Naive thymus-derived CD8-positive, alpha-beta T cell (primary cell): Measurements from ENCODE around the gene SHISAL1. TPM values are rescaled to one million over a fixed set of nuclear protein-coding genes. Genes with fewer than 3 reads are reported as not detected.

Source experiments
- ATAC-seq, 2 donors: fragments of 150-1000 bp; cut with Tn5 transposase in 1 of 2; sonication (Bioruptor Pico), chemical (Tn5 transposase) in 1 of 2; 1 replicate in 1 of 2; 2 replicates in 1 of 2; pipeline ENCODE4 v1.10.0; 2021; ENCODE audit warnings: mild to moderate bottlenecking in 2 of 2, moderate library complexity in 2 of 2
- POLR2A ChIA-PET: fragments of 350-600 bp; sonication (Branson Sonifier 250); formaldehyde crosslinking; loops from one replicate; lab custom pipeline; 2021; ENCODE audit warnings: antibody characterized with exemption; lab: Charles Lee
- DNase-seq, 10 donors: peaks; one replicate each; pipeline versions ENCODE4 v3.0.0 to v3.0.0-alpha.2; 2020 to 2022
- H3K27ac Mint-ChIP-seq, 10 donors: one replicate each; pipeline ENCODE4 v1.8.0; 2020 to 2022; ENCODE audit warnings: mild to moderate bottlenecking in 10 of 10, mixed read lengths in 10 of 10, moderate library complexity in 4 of 10, inconsistent platforms in 1 of 10
- H3K27me3 Mint-ChIP-seq, 5 donors: one replicate each; pipeline ENCODE4 v1.8.0; 2021 to 2022; ENCODE audit warnings: mixed read lengths in 5 of 5
- H3K36me3 Mint-ChIP-seq, 3 donors: one replicate each; pipeline ENCODE4 v1.8.0; 2020 to 2022; ENCODE audit warnings: mixed read lengths in 3 of 3, mild to moderate bottlenecking in 2 of 3, inconsistent platforms in 1 of 3
- H3K4me1 Mint-ChIP-seq, 4 donors: one replicate each; pipeline ENCODE4 v1.8.0; 2021 to 2022; ENCODE audit warnings: mixed read lengths in 4 of 4
- H3K4me3 Mint-ChIP-seq, 10 donors: one replicate each; pipeline ENCODE4 v1.8.0; 2020 to 2022; ENCODE audit warnings: mild to moderate bottlenecking in 10 of 10, mixed read lengths in 10 of 10, moderate library complexity in 6 of 10, inconsistent platforms in 1 of 10
- H3K9me3 Mint-ChIP-seq, 9 donors: one replicate each; pipeline ENCODE4 v1.8.0; 2020 to 2022; ENCODE audit warnings: mixed read lengths in 9 of 9, mild to moderate bottlenecking in 3 of 9, inconsistent platforms in 1 of 9, moderate library complexity in 1 of 9
- polyA plus RNA-seq, 3 donors: library from polyadenylated mRNA; unstranded; fragments of 300-500 nt; fragmentation: Illumina TruSeq; gene quantifications; one replicate each; pipeline ENCODE4 v1.2.3, GENCODE V29; 2021
- total RNA-seq, 8 experiments: library from RNA in 2 of 8; stranded (reverse) in 2 of 8; gene quantifications; one replicate each; pipeline ENCODE4 v1.2.3 and lab custom pipeline; 2021 to 2026

SHISAL1 gene
- total and polyA plus RNA-seq, 5 experiments from 2014 or later: not detected

DNA sequence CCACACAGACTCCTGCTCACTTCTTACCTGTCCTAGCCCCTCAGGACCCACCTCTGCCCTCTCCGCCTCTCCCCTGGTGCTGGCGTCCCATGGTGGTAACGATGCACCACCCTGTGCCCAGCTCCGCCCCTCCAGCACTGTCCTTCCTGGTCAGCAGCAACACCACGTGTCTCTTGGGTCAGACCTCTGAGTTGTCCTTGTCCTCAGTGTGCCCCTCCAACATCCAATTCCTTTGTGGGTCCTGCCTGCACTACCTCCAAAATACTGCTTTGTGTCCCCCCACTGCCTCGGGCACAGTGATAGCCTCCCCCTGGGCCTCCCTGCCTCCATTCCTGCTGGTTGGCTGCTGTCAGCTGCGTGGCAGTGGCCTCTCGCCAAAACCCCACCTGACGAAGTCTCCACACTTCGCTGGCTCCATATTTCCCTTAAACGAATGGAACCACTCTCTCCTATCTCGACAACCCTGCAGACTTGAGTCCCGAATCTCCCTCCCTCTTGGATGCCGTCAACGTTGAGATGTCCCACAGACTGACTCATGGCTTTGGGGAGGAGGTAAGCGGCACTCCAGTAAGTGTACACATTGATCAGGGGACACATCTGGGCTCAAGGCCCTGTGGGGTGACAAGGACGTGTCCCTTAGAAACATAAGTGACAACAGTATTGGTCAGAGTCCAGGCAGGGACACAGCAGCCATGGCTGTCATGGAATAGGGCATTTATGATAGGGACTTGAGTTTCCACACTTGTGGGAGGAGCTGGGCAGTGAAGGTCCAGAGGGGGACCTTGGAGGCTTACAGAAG is 42.8 kb downstream of the SHISAL1 start:
- POLR2A ChIA-PET: no interaction called here
- no peaks in the 10 kb centered on the region for H3K9me3 Mint-ChIP-seq

DNA sequence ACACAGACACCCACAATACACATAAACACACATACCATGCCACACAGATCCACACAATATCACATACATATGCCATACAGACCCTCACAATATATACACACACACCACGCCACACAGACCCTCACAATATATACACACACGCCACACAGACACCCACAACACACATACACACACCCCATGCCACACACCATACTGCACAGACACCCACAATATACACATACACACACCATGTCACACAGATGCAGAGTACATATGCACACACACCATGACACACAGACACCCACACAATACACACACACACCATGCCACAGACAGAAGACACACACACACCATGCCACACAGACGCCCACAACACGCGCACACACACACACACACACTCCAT is 43.6 kb downstream of the SHISAL1 start:
- H3K27ac Mint-ChIP-seq: no peak overlapping the region
- ATAC-seq (no peak), DNase-seq (no peak)
- H3K4me1 Mint-ChIP-seq: peaks cover 0 to 5% (median 1%) of the 10 kb centered on the region in 4 donors
- no peaks in the 10 kb centered on the region for H3K36me3 Mint-ChIP-seq
- H3K4me3 Mint-ChIP-seq: no peak overlapping the region
- H3K27me3 Mint-ChIP-seq: peaks cover 0 to 13% (median 6%) of the 10 kb centered on the region in 5 donors
- POLR2A ChIA-PET: no interaction called here
- H3K9me3 Mint-ChIP-seq: no peaks in the 10 kb centered on the region

More for the DNA sequence above, 42.8 kb downstream of the SHISAL1 start:
- Mint-ChIP-seq H3K4me1 (peaks cover 0 to 5% (median 1%) of the 10 kb centered on the region in 4 donors), H3K27ac (no peak overlapping the region), H3K36me3 (no peaks in the 10 kb centered on the region), H3K4me3 (no peak overlapping the region), H3K27me3 (peaks cover 0 to 13% (median 6%) of the 10 kb centered on the region in 5 donors)
- DNase-seq: peak in 1 of 10 donors; percentile 58
- ATAC-seq: no peak

- ATAC-seq (no peak), DNase-seq (no peak)
- Mint-ChIP-seq H3K27ac (no peak overlapping the region), H3K9me3 (no peaks in the 10 kb centered on the region), H3K36me3 (no peaks in the 10 kb centered on the region), H3K4me3 (no peak overlapping the region), H3K27me3 (peaks cover 0 to 13% (median 6%) of the 10 kb centered on the region in 5 donors), H3K4me1 (peaks cover 0 to 5% (median 1%) of the 10 kb centered on the region in 4 donors)
- POLR2A ChIA-PET: no interaction called here
Measured at GRCh38 chr22:44268431-44269116, 44.2 kb downstream of the SHISAL1 start.

- no peaks in the 10 kb centered on the region for H3K9me3 Mint-ChIP-seq
- no peak overlapping the region for H3K4me3 Mint-ChIP-seq
- peaks cover 0 to 5% (median 0%) of the 10 kb centered on the region in 4 donors for H3K4me1 Mint-ChIP-seq
- ATAC-seq (no peak), DNase-seq (no peak)
- H3K36me3 Mint-ChIP-seq: no peaks in the 10 kb centered on the region
- POLR2A ChIA-PET: no interaction called here
- peaks cover 0 to 13% (median 5%) of the 10 kb centered on the region in 5 donors for H3K27me3 Mint-ChIP-seq
- peak overlapping the region in 1 of 10 donors; percentile 33 for H3K27ac Mint-ChIP-seq
Measured at GRCh38 chr22:44267856-44268255, 44.9 kb downstream of the SHISAL1 start.

DNA sequence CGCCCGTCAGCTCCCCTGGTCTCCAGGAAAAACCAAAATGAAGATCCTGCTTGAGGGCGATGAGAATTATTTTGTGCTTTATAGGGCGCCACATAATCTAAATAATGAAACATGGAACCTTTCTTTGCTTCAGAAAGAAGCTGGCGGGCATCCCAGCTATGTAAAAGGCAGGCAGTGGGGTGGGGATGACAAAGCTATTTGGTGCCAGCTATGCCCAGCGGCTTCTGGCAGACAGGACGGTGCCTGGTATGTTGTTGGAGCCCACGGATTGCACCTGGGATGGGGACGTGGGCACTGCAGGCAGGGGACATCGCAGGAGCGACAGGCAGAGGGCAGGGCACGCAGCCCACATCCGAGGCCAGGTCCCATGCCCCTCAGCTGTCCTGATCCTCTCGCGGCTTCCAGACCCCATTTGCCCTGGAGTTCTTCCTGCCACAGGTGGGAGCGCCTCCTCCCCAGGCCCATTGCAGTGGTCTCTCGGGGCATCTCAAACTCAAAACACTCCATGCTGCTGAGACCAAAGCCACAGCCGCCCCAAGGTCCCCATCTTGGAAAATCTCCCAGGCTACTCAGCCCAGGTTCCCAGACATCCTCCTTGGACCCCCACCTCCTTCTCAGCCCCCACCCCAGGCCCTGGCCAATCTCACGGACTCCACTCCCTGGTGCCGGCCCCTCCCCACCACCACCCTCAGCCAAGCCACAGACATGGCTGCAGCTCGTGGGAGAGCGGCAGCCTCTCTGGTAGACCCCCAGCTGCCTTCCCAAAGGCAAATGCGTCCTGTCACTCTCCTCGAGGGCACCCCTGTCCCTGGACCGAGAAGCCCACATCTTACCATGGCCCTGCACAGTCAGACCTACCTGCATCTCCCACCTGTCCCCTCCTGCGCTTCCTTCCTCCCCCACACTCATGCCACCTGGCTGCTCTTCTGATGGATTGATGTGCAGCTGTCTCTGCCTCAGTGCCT is 45.7 kb downstream of the SHISAL1 start:
- Mint-ChIP-seq H3K4me3 (no peak overlapping the region), H3K27me3 (peaks cover 0 to 13% (median 5%) of the 10 kb centered on the region in 5 donors), H3K36me3 (no peaks in the 10 kb centered on the region), H3K4me1 (peaks cover 0 to 5% (median 0%) of the 10 kb centered on the region in 4 donors), H3K27ac (peak overlapping the region in 1 of 10 donors; percentile 35), H3K9me3 (no peaks in the 10 kb centered on the region)
- POLR2A ChIA-PET: no interaction called here
- DNase-seq: peak in 1 of 10 donors; percentile 18
- no peak for ATAC-seq

DNA sequence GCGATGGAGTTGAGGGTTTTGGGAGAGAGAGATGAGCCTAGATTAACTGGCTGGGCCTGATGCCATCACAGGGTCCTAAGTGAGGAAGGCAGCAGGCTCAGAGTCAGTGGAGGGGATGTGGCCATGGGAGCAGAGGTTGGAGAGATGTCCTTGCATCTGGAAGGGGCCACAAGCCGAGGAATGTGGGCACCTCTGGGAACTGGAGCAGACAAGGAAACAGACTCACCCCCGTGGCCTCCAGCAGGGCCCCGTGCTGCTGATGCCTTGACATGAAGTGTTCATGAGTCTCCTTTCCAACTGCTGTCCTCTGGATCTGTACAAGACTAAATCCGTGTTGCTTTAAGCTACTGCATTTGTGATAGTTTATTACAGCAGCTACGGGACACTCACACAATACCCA is 49.2 kb downstream of the SHISAL1 start:
- no peaks in the 10 kb centered on the region for H3K36me3 Mint-ChIP-seq
- peaks cover 0 to 8% (median 0%) of the 10 kb centered on the region in 5 donors for H3K27me3 Mint-ChIP-seq
- POLR2A ChIA-PET: no interaction called here

GRCh38 chr22:44261861-44262595 is 50.7 kb downstream of the SHISAL1 start:
- POLR2A ChIA-PET: no interaction called here
- no peaks in the 10 kb centered on the region for H3K36me3 Mint-ChIP-seq
- ATAC-seq (no peak), DNase-seq (peak in 1 of 10 donors; percentile 49)
- peaks cover 6 to 12% (median 7%) of the 10 kb centered on the region in 4 donors for H3K4me1 Mint-ChIP-seq
- H3K27me3 Mint-ChIP-seq: peaks cover 0 to 3% (median 0%) of the 10 kb centered on the region in 5 donors
- H3K4me3 Mint-ChIP-seq: no peak overlapping the region
- H3K9me3 Mint-ChIP-seq: no peaks in the 10 kb centered on the region
- peak overlapping the region in 1 of 10 donors; percentile 74 for H3K27ac Mint-ChIP-seq

More for the DNA sequence above, 49.2 kb downstream of the SHISAL1 start:
- H3K4me3 Mint-ChIP-seq: no peak overlapping the region
- peak overlapping the region in 1 of 10 donors; percentile 28 for H3K27ac Mint-ChIP-seq
- ATAC-seq (no peak), DNase-seq (peak in 1 of 10 donors; percentile 35)
- peaks cover 6 to 12% (median 7%) of the 10 kb centered on the region in 4 donors for H3K4me1 Mint-ChIP-seq
- H3K9me3 Mint-ChIP-seq: no peaks in the 10 kb centered on the region

DNA sequence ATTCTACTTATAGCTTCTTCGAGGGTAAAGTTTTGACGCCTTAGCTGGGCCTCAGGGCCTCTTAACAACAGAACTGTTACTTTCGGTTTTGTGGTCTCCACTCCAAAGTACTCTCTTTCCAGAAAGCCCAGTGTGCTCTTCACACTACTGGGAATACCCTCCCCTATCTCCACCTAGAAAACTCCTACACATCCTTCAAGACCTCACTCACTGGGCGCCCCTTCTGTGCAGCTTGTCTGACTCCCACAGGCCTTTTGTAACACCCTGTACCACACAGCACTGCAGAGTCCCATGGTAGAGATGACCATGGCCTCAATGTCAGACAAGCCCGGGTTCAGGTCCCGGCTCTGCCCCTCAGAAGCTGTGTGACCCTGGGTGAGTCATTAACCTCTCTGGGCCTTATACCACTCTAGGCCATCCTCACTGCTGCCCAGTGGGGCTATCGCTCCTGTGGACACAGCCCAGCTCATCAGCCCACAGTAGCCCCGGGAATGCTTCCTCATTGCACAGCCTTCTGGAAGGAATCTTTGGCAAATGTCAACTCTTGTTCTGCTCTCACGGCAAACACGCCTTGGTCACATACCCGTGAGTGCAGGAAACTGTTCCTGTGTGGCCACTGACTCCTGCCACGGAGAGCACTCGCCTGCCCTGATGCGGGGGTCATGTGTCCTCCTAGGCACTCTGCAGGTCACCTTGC is 51.4 kb downstream of the SHISAL1 start:
- POLR2A ChIA-PET: no interaction called here

GRCh38 chr22:44260216-44261035 is 52.3 kb downstream of the SHISAL1 start:
- peak overlapping the region in 1 of 10 donors; percentile 74 for H3K27ac Mint-ChIP-seq
- no peaks in the 10 kb centered on the region for H3K36me3 Mint-ChIP-seq
- peak in 2 of 10 donors; percentile 3 to 36 for DNase-seq
- peaks cover 0 to 12% (median 3%) of the 10 kb centered on the region in 5 donors for H3K27me3 Mint-ChIP-seq
- H3K4me1 Mint-ChIP-seq: peaks cover 6 to 12% (median 8%) of the 10 kb centered on the region in 4 donors
- no peak overlapping the region for H3K4me3 Mint-ChIP-seq
- ATAC-seq: no peak
- H3K9me3 Mint-ChIP-seq: no peaks in the 10 kb centered on the region
- POLR2A ChIA-PET: no interaction called here

More for the DNA sequence above, 51.4 kb downstream of the SHISAL1 start:
- ATAC-seq: no peak
- peak in 1 of 10 donors; percentile 8 for DNase-seq
- H3K27me3 Mint-ChIP-seq: peaks cover 0 to 4% (median 1%) of the 10 kb centered on the region in 5 donors
- H3K27ac Mint-ChIP-seq: peak overlapping the region in 2 of 10 donors; percentile 67 to 74
- H3K4me1 Mint-ChIP-seq: peaks cover 6 to 12% (median 8%) of the 10 kb centered on the region in 4 donors
- no peaks in the 10 kb centered on the region for H3K9me3 Mint-ChIP-seq
- H3K4me3 Mint-ChIP-seq: no peak overlapping the region
- H3K36me3 Mint-ChIP-seq: no peaks in the 10 kb centered on the region

DNA sequence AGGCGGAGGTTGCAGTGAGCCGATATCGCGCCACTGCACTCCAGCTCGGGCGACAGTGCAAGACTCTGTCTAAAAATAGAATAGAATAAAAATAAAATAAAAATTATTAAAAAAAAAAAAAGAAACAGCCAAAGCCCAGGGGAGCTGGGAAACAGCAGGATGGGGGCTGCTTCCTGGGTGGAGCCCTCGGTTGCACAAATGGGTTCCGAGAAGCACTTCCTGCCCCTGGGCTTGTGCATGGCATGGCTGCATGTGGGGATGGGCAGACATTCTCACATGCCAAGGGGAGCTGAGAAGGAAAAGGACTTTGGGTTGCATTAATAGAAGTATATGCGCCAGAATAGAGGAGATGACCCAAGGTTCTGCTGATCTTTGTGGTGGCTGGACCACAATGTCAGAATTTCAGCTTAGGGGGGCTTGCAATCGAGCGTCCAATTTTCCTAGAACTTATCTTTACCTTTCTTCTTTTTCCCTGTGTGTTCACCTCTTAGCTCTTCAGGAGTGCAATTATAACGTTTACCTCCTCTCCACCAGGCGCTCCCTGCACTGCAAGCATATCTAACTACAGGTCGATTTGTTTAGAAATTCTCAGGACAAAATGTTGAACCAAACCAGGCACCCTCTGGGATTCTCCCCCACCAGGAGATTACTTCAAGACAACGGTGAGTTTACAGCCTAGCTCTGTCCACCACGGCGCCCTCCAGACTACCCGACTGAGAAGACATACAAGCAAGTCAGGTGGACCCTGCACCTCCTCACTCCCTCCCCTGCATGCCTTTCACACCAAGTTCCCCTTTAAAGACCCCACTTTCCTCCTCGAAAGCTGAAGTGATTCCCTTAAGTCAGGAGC is 53.2 kb downstream of the SHISAL1 start:
- Mint-ChIP-seq H3K27me3 (peaks cover 0 to 15% (median 8%) of the 10 kb centered on the region in 5 donors), H3K36me3 (no peaks in the 10 kb centered on the region), H3K4me3 (no peak overlapping the region), H3K27ac (peak overlapping the region in 2 of 10 donors; percentile 24 to 39), H3K9me3 (peaks cover 0 to 4% (median 0%) of the 10 kb centered on the region in 9 donors), H3K4me1 (peaks cover 6 to 12% (median 8%) of the 10 kb centered on the region in 4 donors)
- ATAC-seq (no peak), DNase-seq (peak in 2 of 10 donors; percentile 12 to 16)
- POLR2A ChIA-PET: no interaction called here
